MG63 (cell line): ENCODE measurements around the gene MMP14. TPM values are rescaled to one million over a fixed set of nuclear protein-coding genes. Genes with fewer than 3 reads are reported as not detected.

Source experiments
- DNase-seq: peaks from one replicate; pipeline ENCODE4 v3.0.0-alpha.2; 2020
- H3K27me3 ChIP-seq: fragments of 250-450 bp; sonication (Bioruptor Pico); 2 replicates; pipeline ENCODE4 v1.5.1; 2020; ENCODE audit warnings: mild to moderate bottlenecking, moderate library complexity
- H3K36me3 ChIP-seq: fragments of 250-450 bp; sonication (Bioruptor Pico); 2 replicates; pipeline ENCODE4 v1.5.1; 2020; ENCODE audit warnings: mild to moderate bottlenecking, moderate library complexity
- H3K4me3 ChIP-seq: fragments of 250-450 bp; sonication (Bioruptor Pico); 2 replicates; pipeline ENCODE4 v1.5.1; 2020; ENCODE audit warnings: mild to moderate bottlenecking, moderate library complexity
- H3K9me3 ChIP-seq: fragments of 250-450 bp; sonication (Bioruptor Pico); 2 replicates; pipeline ENCODE4 v1.5.1; 2020; ENCODE audit warnings: mild to moderate bottlenecking, moderate library complexity
- total RNA-seq: library from RNA; depleted of rRNA; stranded (reverse); fragments of >200 nt; shearing (Covaris generic); gene quantifications from 2 replicates; pipeline ENCODE4 v1.2.3, GENCODE V29; 2014; ENCODE audit warnings: low replicate concordance

MMP14 gene
- total RNA-seq, 1 experiment from 2014 or later: 124 TPM

DNA sequence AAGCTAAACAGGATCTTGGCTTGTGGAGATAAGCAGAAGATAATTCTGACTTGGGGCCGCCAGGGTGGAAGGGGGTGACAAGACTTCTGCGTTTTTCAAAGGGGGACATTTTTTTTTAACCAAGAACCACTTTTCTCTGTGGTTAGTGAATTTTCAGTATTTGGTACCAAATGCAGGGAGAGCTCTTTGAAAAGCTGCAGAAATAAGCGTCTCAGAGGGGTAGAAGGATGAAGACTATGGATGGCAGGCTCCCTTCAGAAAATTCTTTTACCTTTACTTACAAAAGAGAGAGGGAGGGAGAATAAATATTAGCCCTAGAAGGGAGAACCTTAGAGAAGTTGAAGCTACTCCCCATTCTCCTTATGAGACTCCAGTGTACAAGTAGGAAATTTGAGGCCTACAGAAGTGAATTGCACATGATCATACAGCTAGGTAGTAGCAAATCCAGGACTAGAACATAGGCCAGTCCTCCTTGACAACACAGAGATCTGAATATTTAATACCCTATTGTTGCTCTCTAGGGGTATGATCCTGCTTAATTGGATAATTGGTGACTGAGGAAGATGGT is 5.9 kb upstream of the MMP14 start:
- Histone ChIP-seq H3K4me3 (peak overlapping the region; percentile 83), H3K9me3 (no peaks in the 10 kb centered on the region), H3K27me3 (no peaks in the 10 kb centered on the region), H3K36me3 (peaks cover 14% of the 10 kb centered on the region)
- DNase-seq: no peak

DNA sequence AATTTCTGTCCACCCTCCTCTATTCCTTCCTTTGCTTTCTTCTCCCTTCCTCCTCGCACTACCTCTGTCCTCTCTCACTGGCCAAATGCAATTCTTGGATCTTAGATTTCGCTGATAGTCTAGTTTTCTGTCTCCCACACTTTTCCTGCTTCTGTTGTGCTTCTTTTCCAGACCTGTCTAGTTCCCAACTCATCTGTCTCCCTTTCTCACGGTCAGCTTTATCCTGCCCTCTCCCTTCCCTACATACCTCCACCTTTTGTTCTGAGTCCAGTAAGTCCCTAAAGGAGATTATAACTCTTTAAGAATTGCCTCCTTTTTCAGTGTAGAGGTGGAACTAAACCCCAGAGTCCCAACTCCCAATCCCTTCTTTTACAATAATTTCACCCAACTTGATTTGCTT is 880 bp upstream of the MMP14 start:
- DNase-seq: no peak
- Histone ChIP-seq H3K27me3 (no peaks in the 10 kb centered on the region), H3K4me3 (no peak overlapping the region; the same call in 1 of the 2 replicates), H3K36me3 (peaks cover 35% of the 10 kb centered on the region), H3K9me3 (no peaks in the 10 kb centered on the region)

DNA sequence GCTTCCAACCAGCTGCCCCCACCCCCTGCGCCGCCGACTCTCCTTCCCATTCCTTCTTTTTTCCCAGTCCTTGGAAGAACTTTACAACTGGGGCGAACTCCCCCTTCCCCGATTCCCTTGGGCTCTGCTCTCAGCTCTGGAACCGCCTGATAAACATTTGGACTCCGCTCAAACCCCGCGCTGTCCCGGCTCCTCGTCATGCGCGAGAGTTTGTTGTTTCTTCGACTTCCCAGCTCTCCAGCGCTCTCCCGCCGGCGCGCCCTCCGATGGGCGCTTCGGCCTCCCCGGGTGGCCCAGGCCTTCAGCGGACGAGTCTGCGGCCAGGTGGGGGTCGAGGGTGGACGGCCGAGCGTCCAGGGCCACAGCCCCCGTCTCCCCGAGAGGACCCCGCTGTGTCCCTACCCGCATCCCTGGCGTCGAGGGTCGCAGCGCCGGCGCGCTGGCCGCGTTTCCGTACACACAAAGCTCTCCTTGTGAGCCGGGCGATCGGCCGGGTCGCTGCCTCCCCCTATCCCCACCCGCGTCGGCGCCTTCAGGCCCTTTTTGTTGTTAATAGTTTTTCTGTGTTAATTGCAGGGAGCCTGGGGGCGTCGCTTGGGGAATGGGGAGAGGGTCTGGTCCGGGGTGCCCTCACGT is 847 bp downstream of the MMP14 start:
- Histone ChIP-seq H3K27me3 (no peaks in the 10 kb centered on the region), H3K9me3 (no peaks in the 10 kb centered on the region), H3K4me3 (peak overlapping the region; percentile 80), H3K36me3 (peaks cover 46% of the 10 kb centered on the region)
- DNase-seq: peak; percentile 52

DNA sequence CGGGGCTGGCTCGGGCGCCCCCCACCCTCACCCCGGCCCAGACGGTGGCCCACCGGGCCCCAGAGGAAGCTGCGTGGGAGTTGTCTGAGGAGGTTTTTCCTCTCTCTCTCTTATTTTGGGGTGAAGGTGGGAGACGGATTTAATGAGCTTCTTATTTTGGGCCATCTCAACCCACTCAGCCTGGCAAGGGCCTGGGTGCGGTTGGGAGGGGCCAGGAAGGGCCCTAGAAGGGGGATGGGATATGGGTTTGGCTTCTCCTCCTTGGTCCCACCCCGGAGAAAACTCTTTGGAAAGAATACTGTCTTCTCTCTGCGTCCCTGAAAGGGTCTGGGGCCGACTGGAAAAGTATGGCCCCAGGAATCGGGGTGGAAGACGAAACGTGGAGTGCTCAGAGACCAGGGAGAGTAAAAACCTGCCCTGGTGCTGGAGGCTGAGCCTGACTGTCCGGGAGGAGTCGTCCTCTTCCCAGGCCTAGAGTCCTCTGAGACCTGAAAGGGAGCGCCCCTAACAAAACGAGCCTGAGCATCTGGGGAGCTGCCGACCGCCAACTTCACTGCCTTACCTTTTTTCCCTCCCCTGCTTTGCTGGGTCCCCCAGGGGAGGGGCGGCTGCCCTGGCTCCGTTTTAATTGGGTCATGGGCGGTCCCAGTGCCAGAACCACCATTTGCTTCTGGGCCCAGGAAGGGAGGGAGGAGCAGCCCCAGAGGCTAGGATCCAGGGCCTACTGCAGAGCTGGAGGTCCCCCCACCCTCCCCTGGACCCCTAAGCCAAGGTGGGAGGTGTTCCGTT is 1.6 kb downstream of the MMP14 start:
- DNase-seq: peak; percentile 56
- Histone ChIP-seq H3K36me3 (peaks cover 53% of the 10 kb centered on the region), H3K9me3 (no peaks in the 10 kb centered on the region), H3K4me3 (peak overlapping the region; percentile 80), H3K27me3 (no peaks in the 10 kb centered on the region)

DNA sequence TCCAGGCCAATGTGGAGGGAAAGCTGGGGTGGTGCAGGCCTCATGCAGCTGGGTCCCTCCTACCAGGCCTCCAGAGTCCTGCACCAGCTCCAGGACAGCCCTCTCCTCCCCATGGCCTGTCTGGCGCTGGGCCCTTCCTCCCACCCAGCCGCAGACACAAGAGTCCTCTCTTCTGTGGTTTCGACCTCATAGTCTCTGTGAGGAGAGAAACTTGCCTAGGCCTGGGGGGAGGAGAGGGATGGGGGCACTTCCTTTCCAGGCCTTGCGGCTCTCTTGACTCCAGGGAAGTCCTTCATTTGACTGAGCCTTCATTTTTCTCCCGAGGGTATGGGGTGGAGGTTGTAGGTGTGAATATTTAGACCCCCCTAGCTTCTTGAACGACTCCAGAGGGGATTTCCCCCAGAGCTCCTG is 2.3 kb downstream of the MMP14 start:
- no peaks in the 10 kb centered on the region for H3K27me3 ChIP-seq
- H3K4me3 ChIP-seq: peak overlapping the region; percentile 80
- H3K36me3 ChIP-seq: peaks cover 51% of the 10 kb centered on the region
- peak; percentile 28 for DNase-seq
- H3K9me3 ChIP-seq: no peaks in the 10 kb centered on the region

DNA sequence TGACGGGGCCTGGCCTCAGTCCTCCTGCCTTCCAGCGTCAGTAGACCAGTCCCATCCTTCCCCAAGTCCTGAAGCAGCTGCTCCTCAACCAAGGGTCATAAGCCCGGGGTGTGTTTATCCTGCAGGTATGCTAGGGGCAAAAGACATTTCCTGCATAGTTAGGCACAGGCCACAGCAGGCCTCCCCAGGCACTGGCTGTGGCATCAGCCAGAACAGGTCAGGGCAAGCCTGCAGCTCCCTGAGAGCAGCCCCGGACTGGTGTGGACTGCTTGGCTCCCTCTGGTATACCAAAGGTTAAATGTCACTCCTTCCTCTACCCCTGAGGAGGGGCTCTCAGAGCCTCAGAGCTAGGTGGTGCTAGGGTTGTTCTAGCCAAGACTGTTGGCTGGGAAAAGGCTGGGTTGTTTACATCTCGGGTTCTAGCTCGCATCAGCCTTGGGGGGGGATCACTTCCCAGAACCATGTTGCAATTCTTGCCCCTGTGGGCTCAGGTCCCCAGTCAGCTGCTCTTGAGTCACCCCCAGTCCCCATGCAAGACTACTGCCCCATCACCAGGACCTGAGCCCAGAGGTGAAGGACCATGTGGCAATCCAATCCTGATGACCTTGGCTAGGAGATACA is 2.9 kb downstream of the MMP14 start:
- peaks cover 49% of the 10 kb centered on the region for H3K36me3 ChIP-seq
- no peaks in the 10 kb centered on the region for H3K27me3 ChIP-seq
- no peaks in the 10 kb centered on the region for H3K9me3 ChIP-seq
- no peak for DNase-seq
- H3K4me3 ChIP-seq: peak overlapping the region; percentile 80

DNA sequence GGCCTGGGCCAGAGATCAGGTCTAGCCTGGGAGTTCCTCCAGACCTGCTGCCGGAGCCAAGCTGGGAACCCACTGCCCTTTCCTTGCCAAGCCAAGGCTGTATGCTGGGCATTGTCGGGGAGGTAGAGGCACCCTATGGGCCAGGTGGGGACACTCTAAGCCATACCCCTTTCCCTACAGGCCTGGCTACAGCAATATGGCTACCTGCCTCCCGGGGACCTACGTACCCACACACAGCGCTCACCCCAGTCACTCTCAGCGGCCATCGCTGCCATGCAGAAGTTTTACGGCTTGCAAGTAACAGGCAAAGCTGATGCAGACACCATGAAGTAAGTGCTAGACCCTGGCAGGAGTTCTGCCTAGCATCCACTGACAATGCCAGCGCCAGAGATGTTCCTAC is 4.9 kb downstream of the MMP14 start:
- no peaks in the 10 kb centered on the region for H3K9me3 ChIP-seq
- peaks cover 53% of the 10 kb centered on the region for H3K36me3 ChIP-seq
- H3K4me3 ChIP-seq: no peak overlapping the region
- no peaks in the 10 kb centered on the region for H3K27me3 ChIP-seq
- DNase-seq: no peak

DNA sequence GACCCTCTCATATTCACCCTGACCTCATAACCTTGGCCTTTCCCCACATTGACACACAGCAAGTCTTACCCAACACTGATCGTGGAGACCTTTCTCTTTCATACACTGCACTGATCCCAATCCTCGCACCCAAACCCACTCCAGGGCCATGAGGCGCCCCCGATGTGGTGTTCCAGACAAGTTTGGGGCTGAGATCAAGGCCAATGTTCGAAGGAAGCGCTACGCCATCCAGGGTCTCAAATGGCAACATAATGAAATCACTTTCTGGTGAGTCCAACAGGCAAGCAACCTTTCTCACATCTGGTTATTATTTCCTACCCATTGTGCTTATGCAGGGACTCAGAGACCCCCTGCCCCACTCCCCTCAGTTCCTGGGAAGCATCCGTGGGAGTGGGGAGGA is 5.4 kb downstream of the MMP14 start:
- H3K4me3 ChIP-seq: no peak overlapping the region
- DNase-seq: no peak
- H3K36me3 ChIP-seq: peaks cover 53% of the 10 kb centered on the region
- no peaks in the 10 kb centered on the region for H3K9me3 ChIP-seq
- H3K27me3 ChIP-seq: no peaks in the 10 kb centered on the region

DNA sequence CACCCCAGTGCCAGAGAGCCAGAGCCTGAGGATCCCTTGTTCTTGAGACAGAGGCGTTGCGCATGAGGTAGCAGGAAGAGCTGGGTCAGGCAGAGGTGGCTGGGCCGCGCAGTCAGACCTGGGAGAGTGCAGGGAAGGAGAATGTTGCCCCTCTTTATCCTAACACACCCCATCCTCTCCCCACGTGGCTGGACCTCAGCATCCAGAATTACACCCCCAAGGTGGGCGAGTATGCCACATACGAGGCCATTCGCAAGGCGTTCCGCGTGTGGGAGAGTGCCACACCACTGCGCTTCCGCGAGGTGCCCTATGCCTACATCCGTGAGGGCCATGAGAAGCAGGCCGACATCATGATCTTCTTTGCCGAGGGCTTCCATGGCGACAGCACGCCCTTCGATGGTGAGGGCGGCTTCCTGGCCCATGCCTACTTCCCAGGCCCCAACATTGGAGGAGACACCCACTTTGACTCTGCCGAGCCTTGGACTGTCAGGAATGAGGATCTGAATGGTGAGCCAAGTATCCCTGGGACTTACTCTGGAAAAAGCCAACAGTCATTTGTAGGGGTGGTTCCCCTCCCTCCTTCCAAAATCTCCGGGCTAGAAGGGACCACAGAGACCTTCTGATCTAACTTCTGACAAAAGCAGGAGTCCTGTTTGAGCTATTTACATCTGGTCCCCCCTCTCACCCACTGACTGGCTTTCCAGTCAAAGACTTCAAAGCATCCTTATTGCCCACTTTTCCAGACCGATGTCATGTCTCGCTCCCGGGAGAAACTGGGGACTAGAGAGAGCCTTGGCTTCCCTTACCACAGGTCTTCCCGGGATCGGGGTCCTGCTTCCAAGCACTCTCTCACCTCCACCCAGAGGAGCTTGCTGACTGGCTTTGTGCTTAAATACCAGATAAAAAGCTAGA is 6.1 kb downstream of the MMP14 start:
- Histone ChIP-seq H3K9me3 (no peaks in the 10 kb centered on the region), H3K4me3 (no peak overlapping the region), H3K36me3 (peaks cover 51% of the 10 kb centered on the region), H3K27me3 (no peaks in the 10 kb centered on the region)
- no peak for DNase-seq

DNA sequence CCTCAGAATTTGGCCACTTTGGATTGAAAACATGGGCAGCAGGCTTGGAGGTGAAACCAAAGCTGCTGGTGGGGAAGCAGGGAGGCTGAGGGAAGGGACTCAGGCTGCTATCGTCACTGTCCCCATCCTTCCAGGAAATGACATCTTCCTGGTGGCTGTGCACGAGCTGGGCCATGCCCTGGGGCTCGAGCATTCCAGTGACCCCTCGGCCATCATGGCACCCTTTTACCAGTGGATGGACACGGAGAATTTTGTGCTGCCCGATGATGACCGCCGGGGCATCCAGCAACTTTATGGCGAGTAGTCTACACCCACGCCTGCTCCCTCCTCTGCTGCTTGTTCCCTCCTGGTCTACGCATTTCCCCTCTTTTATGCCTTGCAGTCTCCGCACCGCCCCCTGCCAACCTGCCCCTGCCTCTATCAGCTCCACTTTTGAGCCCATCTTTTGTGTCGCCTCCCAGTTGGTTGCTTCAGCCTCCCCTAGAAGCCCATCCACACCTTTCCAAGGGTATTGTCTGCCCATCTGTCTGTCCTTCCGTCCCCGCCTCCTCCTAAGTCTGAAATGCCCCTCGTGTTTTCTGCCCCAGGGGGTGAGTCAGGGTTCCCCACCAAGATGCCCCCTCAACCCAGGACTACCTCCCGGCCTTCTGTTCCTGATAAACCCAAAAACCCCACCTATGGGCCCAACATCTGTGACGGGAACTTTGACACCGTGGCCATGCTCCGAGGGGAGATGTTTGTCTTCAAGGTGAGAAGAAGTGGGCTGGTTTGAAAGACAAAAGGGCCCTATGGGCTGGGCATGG is 6.9 kb downstream of the MMP14 start:
- no peaks in the 10 kb centered on the region for H3K9me3 ChIP-seq
- DNase-seq: no peak
- H3K27me3 ChIP-seq: no peaks in the 10 kb centered on the region
- no peak overlapping the region for H3K4me3 ChIP-seq
- peaks cover 45% of the 10 kb centered on the region for H3K36me3 ChIP-seq

DNA sequence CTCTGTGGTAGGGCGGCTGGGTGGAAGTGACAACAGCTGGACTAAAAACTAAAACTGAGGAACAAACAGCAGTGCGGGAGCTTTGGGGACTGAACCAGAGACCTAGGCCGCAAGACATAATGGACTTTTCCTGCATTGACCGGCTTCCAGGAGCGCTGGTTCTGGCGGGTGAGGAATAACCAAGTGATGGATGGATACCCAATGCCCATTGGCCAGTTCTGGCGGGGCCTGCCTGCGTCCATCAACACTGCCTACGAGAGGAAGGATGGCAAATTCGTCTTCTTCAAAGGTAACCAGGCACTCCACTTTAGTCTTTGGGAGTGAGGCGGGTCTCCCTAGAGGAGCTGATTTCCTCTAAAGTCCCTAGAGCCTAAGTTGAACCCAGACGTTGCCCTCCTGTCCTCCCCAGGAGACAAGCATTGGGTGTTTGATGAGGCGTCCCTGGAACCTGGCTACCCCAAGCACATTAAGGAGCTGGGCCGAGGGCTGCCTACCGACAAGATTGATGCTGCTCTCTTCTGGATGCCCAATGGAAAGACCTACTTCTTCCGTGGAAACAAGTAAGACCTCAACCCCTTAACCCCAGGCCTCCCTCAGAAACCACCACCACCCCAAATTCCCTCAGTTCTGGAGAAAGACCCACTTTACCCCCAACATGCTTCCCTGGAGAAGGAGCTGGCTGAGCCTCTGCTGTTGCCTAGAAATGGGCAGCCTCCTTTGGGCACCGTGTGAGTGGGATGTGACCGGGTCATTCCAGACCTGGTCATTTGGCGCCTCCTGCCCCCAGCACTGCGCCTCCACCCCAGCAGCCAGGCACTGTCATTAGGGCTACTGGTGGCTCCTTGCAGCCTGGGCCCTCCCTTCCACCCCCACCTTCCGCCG is 8.1 kb downstream of the MMP14 start:
- no peaks in the 10 kb centered on the region for H3K27me3 ChIP-seq
- no peak overlapping the region for H3K4me3 ChIP-seq
- H3K9me3 ChIP-seq: no peaks in the 10 kb centered on the region
- no peak for DNase-seq
- H3K36me3 ChIP-seq: peaks cover 36% of the 10 kb centered on the region

DNA sequence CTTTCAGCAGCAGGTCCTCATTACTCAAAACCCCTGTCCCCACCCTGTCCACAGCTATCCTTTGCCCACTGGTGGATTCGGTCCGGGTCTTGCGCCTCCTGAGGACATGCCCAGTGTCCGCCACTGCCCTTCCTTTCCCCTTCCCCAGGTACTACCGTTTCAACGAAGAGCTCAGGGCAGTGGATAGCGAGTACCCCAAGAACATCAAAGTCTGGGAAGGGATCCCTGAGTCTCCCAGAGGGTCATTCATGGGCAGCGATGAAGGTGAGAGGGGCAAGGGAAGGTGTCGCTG is 8.7 kb downstream of the MMP14 start:
- Histone ChIP-seq H3K36me3 (peaks cover 36% of the 10 kb centered on the region), H3K4me3 (no peak overlapping the region), H3K27me3 (no peaks in the 10 kb centered on the region), H3K9me3 (no peaks in the 10 kb centered on the region)
- DNase-seq: no peak

DNA sequence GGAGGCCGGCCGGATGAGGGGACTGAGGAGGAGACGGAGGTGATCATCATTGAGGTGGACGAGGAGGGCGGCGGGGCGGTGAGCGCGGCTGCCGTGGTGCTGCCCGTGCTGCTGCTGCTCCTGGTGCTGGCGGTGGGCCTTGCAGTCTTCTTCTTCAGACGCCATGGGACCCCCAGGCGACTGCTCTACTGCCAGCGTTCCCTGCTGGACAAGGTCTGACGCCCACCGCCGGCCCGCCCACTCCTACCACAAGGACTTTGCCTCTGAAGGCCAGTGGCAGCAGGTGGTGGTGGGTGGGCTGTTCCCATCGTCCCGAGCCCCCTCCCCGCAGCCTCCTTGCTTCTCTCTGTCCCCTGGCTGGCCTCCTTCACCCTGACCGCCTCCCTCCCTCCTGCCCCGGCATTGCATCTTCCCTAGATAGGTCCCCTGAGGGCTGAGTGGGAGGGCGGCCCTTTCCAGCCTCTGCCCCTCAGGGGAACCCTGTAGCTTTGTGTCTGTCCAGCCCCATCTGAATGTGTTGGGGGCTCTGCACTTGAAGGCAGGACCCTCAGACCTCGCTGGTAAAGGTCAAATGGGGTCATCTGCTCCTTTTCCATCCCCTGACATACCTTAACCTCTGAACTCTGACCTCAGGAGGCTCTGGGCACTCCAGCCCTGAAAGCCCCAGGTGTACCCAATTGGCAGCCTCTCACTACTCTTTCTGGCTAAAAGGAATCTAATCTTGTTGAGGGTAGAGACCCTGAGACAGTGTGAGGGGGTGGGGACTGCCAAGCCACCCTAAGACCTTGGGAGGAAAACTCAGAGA is 9.6 kb downstream of the MMP14 start:
- Histone ChIP-seq H3K4me3 (no peak overlapping the region), H3K9me3 (no peaks in the 10 kb centered on the region), H3K27me3 (no peaks in the 10 kb centered on the region), H3K36me3 (peaks cover 31% of the 10 kb centered on the region)
- no peak for DNase-seq

DNA sequence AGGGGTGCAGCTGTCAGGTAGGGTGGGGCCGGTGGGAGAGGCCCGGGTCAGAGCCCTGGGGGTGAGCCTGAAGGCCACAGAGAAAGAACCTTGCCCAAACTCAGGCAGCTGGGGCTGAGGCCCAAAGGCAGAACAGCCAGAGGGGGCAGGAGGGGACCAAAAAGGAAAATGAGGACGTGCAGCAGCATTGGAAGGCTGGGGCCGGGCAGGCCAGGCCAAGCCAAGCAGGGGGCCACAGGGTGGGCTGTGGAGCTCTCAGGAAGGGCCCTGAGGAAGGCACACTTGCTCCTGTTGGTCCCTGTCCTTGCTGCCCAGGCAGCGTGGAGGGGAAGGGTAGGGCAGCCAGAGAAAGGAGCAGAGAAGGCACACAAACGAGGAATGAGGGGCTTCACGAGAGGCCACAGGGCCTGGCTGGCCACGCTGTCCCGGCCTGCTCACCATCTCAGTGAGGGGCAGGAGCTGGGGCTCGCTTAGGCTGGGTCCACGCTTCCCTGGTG is 10.5 kb downstream of the MMP14 start:
- no peak for DNase-seq
- no peaks in the 10 kb centered on the region for H3K9me3 ChIP-seq
- H3K36me3 ChIP-seq: peaks cover 23% of the 10 kb centered on the region
- no peak overlapping the region for H3K4me3 ChIP-seq
- no peaks in the 10 kb centered on the region for H3K27me3 ChIP-seq
